HG02870 (cell line): ENCODE measurements around the gene ATP6V0B.

Experiments used
- ATAC-seq: cut with Tn5 transposase; IDR thresholded peaks from one replicate; pipeline ENCODE4 v1.9.1; 2021; ENCODE audit warnings: mild to moderate bottlenecking, moderate library complexity; ENCODE audit not compliant: unreplicated experiment

The ATP6V0B gene

DNA sequence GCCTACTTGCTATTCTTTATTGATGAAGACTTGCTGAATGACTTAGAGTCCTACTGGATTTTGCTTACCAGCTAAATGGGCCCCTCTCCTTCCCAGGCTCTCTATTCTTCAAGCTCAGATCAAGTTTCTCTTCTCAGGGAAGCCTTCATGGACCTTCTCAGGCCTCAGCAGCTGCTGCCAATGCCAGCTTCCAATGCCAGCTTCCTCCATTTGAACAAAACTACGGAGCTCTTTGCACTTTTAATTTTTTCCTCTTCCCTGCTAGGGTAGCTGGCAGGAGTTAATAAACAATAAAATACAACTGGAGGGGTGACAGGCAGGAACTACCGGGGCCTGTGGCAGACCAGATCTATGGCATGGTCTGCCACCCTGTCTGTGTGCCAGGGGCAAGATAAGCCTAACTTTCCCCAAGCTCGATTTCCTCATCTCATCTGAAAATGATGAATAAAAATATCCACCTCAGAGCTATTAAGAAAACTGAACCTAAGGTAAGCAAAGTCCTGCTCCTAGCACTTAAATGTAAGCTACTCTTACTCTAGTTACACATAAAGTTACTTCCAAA is 29.0 kb upstream of the ATP6V0B start:
- ATAC-seq, result no peak

DNA sequence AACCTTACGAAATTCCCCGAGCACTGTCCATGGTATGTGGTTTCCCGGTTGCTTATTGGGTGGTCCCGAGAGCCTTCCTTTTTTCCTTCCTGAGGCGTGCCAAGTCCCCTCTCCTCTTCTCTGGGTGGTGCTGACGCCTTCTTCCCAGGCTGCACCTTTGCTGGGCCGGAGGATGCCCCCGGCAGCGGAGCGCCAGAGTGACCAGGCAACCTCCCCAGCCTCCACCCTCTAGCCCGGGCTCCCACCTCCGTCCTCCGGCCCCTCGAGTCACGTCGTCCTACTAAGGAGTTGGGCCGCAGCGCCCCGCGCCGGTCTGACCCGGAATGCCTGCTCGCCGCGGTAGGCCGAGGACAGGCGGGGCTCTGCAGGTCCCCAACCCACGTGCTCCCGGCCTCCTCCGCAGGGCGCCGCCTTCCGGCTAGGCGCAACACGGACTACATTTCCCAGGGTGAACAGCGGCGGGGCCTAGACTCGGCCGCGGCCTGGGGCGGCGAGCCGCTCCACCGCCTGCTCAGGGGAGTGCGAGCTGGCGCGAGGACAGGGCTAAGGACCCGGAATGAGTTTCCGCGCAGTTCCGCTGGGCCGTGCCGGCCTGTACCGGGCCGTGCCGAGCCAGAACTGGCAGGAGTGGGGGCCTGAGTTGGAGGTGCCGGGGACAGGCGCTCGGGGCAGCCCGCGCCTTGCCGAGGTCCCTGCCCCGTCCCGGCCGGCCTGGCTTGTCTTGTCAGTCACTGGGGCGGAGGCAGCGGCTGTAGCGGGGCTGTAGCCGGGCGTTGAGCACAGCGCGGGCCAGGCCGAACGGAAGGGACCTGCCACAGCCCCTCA is 28.3 kb upstream of the ATP6V0B start, which contains the start of gene IPO13:
Gene IPO13, plus strand, starts transcription at position 715 of the 825 bp plus-strand sequence. CDS start 651 bp downstream, outside the sequence.
- ATAC-seq, result peak; percentile 91

DNA sequence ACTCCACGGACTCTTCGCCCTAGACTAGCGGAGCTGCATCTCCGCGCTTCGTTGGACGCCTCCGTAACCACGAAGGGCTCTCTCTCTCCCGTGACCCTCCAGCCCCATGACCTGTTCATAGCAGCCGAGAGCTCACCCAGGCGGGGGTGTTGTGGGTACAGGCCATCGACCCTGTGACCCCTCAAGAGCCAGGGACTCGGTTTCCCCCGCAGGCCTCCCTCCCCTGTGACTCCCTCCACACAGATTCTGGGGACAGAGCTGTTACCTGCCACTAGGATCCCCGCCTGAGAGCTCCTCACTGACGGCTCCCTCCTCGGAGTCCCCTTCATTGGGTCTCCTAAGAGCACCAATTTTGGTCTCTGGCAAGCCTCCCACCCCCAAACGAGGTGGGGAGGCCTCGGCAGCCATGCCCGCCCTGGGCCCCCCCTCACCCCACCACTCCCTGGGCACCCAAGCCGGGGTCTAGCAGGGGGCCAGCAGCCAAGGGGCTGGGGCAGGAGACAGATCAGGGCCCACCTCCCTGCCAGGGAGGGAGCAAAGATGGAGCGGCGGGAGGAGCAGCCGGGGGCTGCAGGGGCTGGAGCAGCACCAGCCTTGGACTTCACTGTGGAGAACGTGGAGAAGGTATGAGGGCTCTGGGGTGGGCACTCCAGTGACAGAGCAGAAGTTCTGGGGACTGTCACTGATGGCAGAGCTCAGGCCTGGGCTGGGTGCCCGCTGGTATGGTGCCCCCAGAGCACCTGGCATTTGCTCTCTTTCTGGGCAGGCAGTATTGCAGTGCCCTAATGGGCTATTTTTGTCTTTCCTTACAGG is 27.5 kb upstream of the ATP6V0B start:
- ATAC-seq, result no peak

- ATAC-seq, result no peak
Observed at GRCh38 chr1:43947874-43948437, 26.8 kb upstream of the ATP6V0B start.

DNA sequence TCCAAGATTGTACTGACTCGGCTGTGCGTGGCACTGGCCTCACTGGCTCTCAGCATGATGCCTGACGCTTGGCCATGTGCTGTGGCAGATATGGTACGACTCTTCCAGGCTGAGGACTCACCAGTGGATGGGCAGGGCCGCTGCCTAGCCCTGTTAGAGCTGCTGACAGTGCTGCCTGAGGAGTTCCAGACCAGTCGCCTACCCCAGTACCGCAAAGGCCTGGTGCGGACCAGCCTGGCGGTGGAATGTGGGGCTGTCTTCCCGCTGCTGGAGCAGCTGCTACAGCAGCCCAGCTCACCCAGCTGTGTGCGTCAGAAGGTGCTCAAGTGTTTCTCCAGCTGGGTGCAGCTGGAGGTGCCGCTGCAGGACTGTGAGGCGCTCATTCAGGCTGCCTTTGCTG is 25.1 kb upstream of the ATP6V0B start:
- ATAC-seq, result no peak

DNA sequence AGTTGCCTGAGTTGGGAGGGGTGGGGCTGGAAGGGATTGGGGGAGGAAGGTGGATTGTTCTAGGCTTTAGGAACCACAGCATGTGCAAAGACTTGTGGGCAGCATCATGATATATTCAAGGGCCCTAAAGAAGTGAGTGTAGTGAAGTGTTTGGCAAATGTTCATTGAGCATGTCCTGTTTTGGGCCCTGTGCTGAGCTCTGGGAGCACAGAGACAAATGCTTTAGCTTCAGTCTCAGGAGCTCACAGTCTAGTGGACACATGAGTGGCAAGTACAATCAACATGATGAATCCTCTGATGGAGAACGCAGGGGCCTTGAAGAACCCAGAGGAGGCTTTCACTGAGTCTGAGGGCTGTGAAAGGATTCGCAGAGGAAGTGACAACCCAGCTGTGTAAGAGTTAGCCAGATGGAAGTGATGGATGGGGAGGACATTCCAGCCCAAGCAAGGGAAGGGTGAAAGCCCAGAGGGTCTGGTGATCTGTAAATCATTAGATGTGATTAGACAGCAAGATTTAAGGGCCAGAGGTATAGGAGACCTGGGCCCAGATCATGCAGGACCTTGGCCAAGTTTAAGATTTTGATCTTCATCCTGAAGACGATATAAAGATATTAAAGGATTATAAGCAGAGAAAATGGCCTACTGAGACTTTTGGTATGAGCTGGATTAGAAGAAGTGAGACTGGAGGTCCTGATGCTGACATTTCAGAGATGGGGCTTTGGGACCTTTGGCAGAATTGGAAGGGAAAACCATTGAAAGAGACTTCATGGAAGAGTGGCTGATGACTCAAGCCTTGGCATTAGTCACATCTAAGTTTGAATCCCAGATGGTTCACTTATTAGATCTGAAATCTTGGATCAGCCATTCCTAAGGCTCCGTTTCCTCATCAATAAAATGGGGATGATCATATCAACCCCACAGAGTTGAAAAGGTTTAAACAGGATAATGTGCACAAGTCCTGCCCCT is 23.5 kb upstream of the ATP6V0B start:
- no peak for ATAC-seq

DNA sequence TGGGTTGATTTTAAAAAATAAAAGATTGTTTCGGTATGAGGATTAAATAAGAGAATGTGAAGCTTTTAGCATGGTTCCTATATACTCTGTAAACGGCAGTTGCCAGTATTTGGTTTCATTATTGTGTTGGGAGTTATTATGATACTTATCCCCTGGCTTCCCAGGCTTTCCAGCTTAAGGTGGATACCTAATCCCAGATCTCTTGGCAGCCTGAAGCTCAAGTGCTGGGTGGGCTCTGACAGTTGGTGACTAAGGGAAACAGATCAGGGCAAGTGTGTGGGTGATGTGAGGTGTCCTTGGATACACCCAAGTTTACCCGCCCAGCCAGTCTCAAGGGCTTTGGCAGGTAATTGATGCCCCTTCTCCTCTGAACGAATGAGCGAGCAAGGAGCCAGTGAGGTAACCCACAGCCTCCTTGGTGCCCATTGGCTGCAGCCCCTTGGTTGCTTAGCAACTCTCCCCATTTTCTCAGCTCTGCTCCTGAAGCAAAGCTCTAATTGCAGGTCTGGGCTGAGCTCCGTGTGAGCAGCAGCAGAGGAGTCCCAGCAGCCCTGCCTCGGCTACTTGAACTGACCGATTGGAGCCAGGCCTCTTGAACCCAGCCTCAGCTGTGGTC is 21.9 kb upstream of the ATP6V0B start:
- no peak for ATAC-seq

DNA sequence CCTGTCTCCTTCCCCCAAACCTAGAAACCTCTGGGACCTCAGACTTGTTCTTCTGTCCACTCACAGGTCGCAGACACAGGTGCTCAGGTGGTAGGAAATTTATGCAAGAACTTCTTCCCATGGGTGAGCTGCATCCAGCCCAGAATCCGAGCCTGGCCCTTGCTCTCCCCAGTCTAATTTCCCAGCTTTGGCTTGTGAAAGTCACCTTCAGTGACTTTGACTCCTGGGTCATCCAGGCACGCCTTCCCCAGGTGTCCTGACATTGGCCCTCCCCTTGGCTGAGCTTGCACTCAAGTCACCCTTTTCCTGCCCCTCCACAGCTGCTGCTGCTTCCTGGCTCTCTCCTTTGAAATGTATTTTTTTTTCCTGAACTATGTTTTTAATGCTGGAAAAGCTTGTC is 21.4 kb upstream of the ATP6V0B start:
- no peak for ATAC-seq

GRCh38 chr1:43954036-43954435 is 20.7 kb upstream of the ATP6V0B start:
- ATAC-seq, result no peak

DNA sequence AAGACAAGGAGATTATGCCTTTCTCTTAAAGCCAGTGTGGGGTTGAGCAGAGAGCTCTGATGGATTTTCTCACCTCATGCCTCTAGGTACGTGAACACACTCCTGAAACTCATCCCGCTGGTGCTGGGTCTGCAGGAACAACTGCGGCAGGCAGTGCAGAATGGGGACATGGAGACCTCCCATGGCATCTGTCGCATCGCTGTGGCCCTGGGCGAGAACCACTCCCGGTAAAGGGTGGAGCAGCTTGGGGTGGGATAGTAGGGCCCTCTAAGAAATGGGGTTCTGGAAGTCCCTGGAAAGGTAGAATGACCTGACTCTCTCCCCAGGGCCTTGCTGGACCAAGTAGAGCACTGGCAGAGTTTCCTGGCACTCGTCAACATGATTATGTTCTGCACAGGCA is 18.5 kb upstream of the ATP6V0B start:
- ATAC-seq, result no peak

- no peak for ATAC-seq
Observed at GRCh38 chr1:43957407-43958040, 17.2 kb upstream of the ATP6V0B start.

DNA sequence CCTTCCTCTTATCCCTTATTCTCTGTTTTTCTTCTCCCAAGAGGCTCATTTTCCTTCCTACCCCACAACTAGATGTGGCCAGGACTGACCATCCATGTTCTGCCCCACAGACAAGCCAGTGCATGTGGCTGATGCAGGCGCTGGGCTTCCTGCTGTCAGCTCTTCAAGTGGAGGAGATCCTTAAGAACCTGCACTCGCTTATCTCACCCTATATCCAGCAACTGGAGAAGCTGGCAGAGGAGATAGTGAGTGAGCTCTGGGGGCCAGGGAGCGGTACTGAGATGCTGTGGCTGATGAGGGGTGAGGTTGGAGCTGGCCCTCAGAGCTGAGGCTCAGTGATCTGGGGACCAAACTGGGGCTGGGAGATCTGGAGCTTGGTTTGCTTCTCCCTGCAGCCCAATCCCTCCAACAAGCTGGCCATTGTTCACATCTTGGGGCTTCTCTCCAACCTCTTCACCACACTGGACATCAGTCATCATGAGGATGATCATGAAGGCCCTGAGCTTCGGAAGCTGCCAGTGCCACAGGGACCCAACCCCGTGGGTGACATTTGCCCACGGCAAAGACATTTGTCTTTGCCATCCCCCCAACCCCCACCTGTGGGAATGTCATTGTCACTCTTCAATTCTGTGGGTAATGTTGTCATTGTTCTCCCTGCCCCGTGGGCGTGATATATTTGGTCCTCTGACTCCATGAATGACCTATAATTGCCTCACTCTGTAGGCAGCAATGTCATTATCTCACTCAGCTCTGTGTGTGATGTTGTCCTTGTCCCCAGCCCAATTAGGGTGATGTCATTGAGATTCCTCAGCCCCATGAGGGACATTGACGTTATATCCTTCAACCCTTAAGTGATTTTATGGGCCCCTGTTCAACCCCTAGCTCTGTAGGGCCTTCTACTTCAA is 16.2 kb upstream of the ATP6V0B start:
- ATAC-seq, result no peak

DNA sequence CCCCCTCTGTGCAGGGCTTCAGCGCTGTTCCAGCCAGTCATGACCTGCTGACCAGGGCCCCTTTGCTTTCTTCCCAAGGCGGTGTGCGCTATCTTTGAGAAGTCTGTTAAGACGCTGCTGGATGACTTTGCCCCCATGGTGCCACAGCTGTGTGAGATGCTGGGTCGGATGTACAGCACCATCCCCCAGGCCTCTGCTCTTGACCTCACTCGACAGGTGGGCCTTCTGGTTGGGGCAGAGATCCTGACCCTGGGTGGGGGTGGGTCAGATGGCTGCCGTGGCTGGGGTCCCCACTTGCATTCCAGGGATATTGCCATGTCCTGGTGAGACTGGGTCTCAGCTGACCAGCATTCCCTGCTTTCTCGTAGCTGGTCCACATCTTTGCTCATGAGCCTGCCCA is 14.0 kb upstream of the ATP6V0B start:
- ATAC-seq, result no peak

DNA sequence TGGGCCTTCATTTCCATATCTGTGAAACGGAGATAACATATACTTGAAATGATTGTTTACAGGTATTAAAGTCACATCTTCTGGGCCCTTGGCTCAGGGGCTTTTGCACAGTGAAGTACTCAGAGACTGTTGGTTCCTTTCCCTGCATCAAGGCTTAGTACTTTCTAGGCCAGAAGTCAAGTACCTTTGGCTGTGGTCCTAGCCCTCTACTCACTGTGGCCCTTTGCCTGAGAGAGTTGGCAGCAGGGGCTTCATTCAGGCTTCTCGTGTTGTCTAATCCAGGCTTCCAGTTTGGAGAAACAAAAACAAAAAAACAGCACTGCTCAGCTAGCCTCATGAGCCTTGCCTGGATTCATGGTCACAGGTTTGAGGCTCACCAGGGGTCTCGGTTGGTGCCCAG is 13.1 kb upstream of the ATP6V0B start:
- ATAC-seq, result no peak

GRCh38 chr1:43962324-43962723 is 12.4 kb upstream of the ATP6V0B start:
- ATAC-seq, result no peak

GRCh38 chr1:43963006-43963405 is 11.8 kb upstream of the ATP6V0B start:
- no peak for ATAC-seq

DNA sequence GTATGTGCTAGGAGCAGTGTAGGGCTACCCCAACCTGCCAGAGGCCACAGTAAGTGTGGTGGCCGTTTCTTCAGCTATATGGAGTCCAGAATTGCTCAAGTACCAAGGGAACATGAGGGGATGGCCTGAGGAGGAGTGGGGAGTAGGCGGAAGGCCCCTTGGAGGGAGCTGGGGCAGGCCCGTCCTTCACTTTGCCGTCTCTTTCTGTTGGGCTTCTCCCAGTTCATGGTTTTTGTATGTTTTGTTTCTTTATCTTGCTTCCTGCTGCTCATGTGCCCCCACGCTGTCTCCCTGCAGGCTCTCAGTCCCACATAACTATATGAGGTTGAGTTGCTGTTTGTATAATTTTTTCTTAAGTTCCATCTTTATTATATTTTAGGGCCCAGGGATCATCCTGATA is 10.9 kb upstream of the ATP6V0B start:
- ATAC-seq, result no peak

- ATAC-seq, result no peak
Observed at GRCh38 chr1:43965316-43965715, 9.4 kb upstream of the ATP6V0B start.
